H1 (cell line): Measurements from ENCODE around the gene CLDN14.

Source experiments
- CREB1 ChIP-seq: IDR thresholded peaks from 2 replicates; pipeline ENCODE4 v1.6.1; 2012; ENCODE audit warnings: inconsistent platforms
- CTCF ChIP-seq, 3 experiments: IDR thresholded peaks; 1 replicate in 2 of 3; 2 replicates in 1 of 3; pipeline versions ENCODE4 v1.5.1 to v1.6.1; 2011; ENCODE audit warnings: low read length in 3 of 3, mild to moderate bottlenecking in 3 of 3, inconsistent platforms in 2 of 3, low read depth in 1 of 3, moderate library complexity in 1 of 3; ENCODE audit not compliant: insufficient read depth in 1 of 3; ENCODE audit errors: control extremely low read depth in 1 of 3
- EZH2 ChIP-seq: fragments of 200-600 bp; sonication (generic); IDR thresholded peaks from 2 replicates; pipeline ENCODE4 v1.7.1; 2012; ENCODE audit warnings: low read depth, mild to moderate bottlenecking, moderate library complexity, low read length, inconsistent platforms; ENCODE audit not compliant: severe bottlenecking
- HDAC2 ChIP-seq, 2 experiments: fragments of 300-600 bp in 1 of 2; sonication (generic) in 1 of 2; IDR thresholded peaks; 2 replicates each; pipeline ENCODE4 v1.6.1; 2011 to 2012; ENCODE audit warnings: low read depth in 2 of 2, low read length in 2 of 2, mild to moderate bottlenecking in 2 of 2, moderate library complexity in 2 of 2, borderline replicate concordance in 1 of 2, inconsistent platforms in 1 of 2
- POLR2AphosphoS5 ChIP-seq: IDR thresholded peaks from 2 replicates; pipeline ENCODE4 v1.6.1; 2011; ENCODE audit warnings: low read depth, low read length
- RAD21 ChIP-seq, 2 experiments: IDR thresholded peaks in 1 of 2; conservative IDR thresholded peaks in 1 of 2; 2 replicates each; pipeline ENCODE4 v1.6.1; 2011; ENCODE audit warnings: low read depth in 2 of 2, low read length in 2 of 2, improper control_type of control experiment in 1 of 2, inconsistent platforms in 1 of 2, mild to moderate bottlenecking in 1 of 2, moderate library complexity in 1 of 2
- SIN3A ChIP-seq, 2 experiments: IDR thresholded peaks in 1 of 2; conservative IDR thresholded peaks in 1 of 2; 2 replicates each; pipeline ENCODE4 v1.6.1; 2011 to 2012; ENCODE audit warnings: low read length in 2 of 2, improper control_type of control experiment in 1 of 2, low read depth in 1 of 2, mild to moderate bottlenecking in 1 of 2
- TBP ChIP-seq: IDR thresholded peaks from 2 replicates; pipeline ENCODE4 v1.6.1; 2011; ENCODE audit warnings: low read depth, low read length, improper control_type of control experiment
- TCF12 ChIP-seq: IDR thresholded peaks from 2 replicates; pipeline ENCODE4 v1.6.1; 2011; ENCODE audit warnings: low read depth, mild to moderate bottlenecking, low read length

GRCh38 chr21:36463991-36464390, 15.9 kb downstream of the CLDN14 start:
- TF ChIP-seq POLR2AphosphoS5 (no peak), CREB1 (no peak), SIN3A (conservative IDR thresholded peaks at IDR 0.05 in 1 of 2, IDR thresholded peaks at IDR 0.05 in 1 of 2; ENCODE audit: low read depth in 1 of 2, low read length in 2 of 2) (no peak), CTCF (IDR thresholded peaks at IDR 0.05; ENCODE audit: control extremely low read depth in 1 of 3, insufficient read depth in 1 of 3, low read depth in 1 of 3, low read length in 3 of 3) (no peak), TCF12 (no peak), TBP (no peak), HDAC2 (IDR thresholded peaks at IDR 0.05; ENCODE audit: borderline replicate concordance in 1 of 2, low read depth in 2 of 2, low read length in 2 of 2) (no peak), EZH2 (no peak), RAD21 (IDR thresholded peaks at IDR 0.05 in 1 of 2, conservative IDR thresholded peaks at IDR 0.05 in 1 of 2; ENCODE audit: low read depth in 2 of 2, low read length in 2 of 2) (no peak)
